Epithelial cell of umbilical artery (primary cell): ENCODE data around the gene CD101. TPM values are rescaled to one million over a fixed set of nuclear protein-coding genes. Genes with fewer than 3 reads are reported as not detected.

Experiments used
- total RNA-seq: library from RNA; depleted of rRNA; stranded (reverse); fragments of >200 nt; gene quantifications from 2 replicates; pipeline ENCODE4 v1.2.3, GENCODE V29; 2014

Gene CD101, protein sequence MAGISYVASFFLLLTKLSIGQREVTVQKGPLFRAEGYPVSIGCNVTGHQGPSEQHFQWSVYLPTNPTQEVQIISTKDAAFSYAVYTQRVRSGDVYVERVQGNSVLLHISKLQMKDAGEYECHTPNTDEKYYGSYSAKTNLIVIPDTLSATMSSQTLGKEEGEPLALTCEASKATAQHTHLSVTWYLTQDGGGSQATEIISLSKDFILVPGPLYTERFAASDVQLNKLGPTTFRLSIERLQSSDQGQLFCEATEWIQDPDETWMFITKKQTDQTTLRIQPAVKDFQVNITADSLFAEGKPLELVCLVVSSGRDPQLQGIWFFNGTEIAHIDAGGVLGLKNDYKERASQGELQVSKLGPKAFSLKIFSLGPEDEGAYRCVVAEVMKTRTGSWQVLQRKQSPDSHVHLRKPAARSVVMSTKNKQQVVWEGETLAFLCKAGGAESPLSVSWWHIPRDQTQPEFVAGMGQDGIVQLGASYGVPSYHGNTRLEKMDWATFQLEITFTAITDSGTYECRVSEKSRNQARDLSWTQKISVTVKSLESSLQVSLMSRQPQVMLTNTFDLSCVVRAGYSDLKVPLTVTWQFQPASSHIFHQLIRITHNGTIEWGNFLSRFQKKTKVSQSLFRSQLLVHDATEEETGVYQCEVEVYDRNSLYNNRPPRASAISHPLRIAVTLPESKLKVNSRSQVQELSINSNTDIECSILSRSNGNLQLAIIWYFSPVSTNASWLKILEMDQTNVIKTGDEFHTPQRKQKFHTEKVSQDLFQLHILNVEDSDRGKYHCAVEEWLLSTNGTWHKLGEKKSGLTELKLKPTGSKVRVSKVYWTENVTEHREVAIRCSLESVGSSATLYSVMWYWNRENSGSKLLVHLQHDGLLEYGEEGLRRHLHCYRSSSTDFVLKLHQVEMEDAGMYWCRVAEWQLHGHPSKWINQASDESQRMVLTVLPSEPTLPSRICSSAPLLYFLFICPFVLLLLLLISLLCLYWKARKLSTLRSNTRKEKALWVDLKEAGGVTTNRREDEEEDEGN
- under 0.01 and 0.15 TPM in 2 replicates for total RNA-seq

GRCh38 chr1:117001254-117001927, at the start of gene CD101:
TSS of gene CD101 (plus strand) at chr1:117001760. CDS start at chr1:117001818, 58 bp downstream.

GRCh38 chr1:117059678-117060440, 58.3 kb downstream of the CD101 start, which contains the start of gene TTF2:
TSS of gene TTF2 (plus strand) at chr1:117060326. CDS start at chr1:117060347, 21 bp downstream.

Other genes starting within 250 kb of the CD101 start
- not detected in 2 replicates for gene CD2, start 247.3 kb upstream of the CD101 start, total RNA-seq
- 47.0 and 71.8 TPM in 2 replicates for gene PTGFRN, start 91.8 kb upstream of the CD101 start, total RNA-seq
- 14.0 and 21.1 TPM in 2 replicates for gene TTF2, start 58.6 kb downstream of the CD101 start, total RNA-seq
- 1.4 and 3.2 TPM in 2 replicates for gene TRIM45, start 120.0 kb downstream of the CD101 start, total RNA-seq
- not detected in 2 replicates for gene VTCN1, start 209.2 kb downstream of the CD101 start, total RNA-seq